Measurements from ENCODE around the gene SUFU.

GRCh38 chr10:102579328-102579727 lies 75.6 kb downstream of the SUFU start:
- TF ChIP-seq CTCF (IDR thresholded peaks at IDR 0.05) = no peak
- TF ChIP-seq EP300 (IDR thresholded peaks at IDR 0.05) = no peak

Measured in sigmoid colon (tissue), 4 donors.